Motor neuron (in vitro differentiated cells): ENCODE measurements around the gene RPS6KA3. TPM values are rescaled to one million over a fixed set of nuclear protein-coding genes. Genes with fewer than 3 reads are reported as not detected.
A peak's percentile ranks its signal among the peaks of the same experiment; 100 is the strongest.
"Not testable (repeated sequence)": the region's sequence is repeated elsewhere in the genome, so short reads cannot be mapped to it uniquely, and the experiment has no call there.

ENCODE experiments used
- ATAC-seq, 8 experiments: fragments of 200-7000 bp; cut with Tn5 transposase; replicated peaks in 6 of 8; 2 replicates each; pipeline ENCODE4 v1.8.0; 2021; ENCODE audit warnings: mild to moderate bottlenecking in 8 of 8, moderate library complexity in 8 of 8
- H3K27ac ChIP-seq, 2 donors: fragments of 250-450 bp; sonication (Bioruptor Pico); 2 replicates each; pipeline ENCODE4 v1.9.0; 2021; ENCODE audit warnings: antibody characterized with exemption in 2 of 2, mild to moderate bottlenecking in 2 of 2, moderate library complexity in 1 of 2
- H3K4me1 ChIP-seq, 2 donors: fragments of 250-450 bp; sonication (Bioruptor Pico); replicated peaks in 1 of 2; 2 replicates each; pipeline ENCODE4 v1.6.1; 2021; ENCODE audit warnings: antibody characterized with exemption in 2 of 2, mild to moderate bottlenecking in 2 of 2, moderate library complexity in 1 of 2
- H3K4me3 ChIP-seq, 5 donors: fragments of 250-450 bp; sonication (Bioruptor Pico); 2 replicates each; pipeline ENCODE4 v1.9.0; 2021; ENCODE audit warnings: antibody characterized with exemption in 5 of 5, mild to moderate bottlenecking in 5 of 5, moderate library complexity in 4 of 5
- WGBS, 10 experiments: fragments of 450-650 bp; shearing (Covaris generic); methylation state at CpG; one replicate each; pipeline ENCODE4 v1.0.0; 2022; 5-methylcytosine and 5-hydroxymethylcytosine counted together
- in situ Hi-C, 9 experiments: fragments of 400-800 bp; cut with MboI; loops; one replicate each; pipeline ENCODE4 v1.15.0; 2021; ENCODE audit warnings: low sequenced_read_pairs in 9 of 9, low pct_unique_long_range_greater_than_20kb in 2 of 9; ENCODE audit not compliant: unreplicated experiment in 9 of 9
- total RNA-seq, 8 experiments: library from RNA; unstranded; fragments of 300-600 nt; gene quantifications; 2 replicates each; pipeline versions ENCODE4 v1.2.3 to v1.2.4, GENCODE V29; 2022

RPS6KA3 gene
- total RNA-seq, 8 experiments from 2014 or later: 9.1 to 38.7 (median 18.2) TPM

DNA sequence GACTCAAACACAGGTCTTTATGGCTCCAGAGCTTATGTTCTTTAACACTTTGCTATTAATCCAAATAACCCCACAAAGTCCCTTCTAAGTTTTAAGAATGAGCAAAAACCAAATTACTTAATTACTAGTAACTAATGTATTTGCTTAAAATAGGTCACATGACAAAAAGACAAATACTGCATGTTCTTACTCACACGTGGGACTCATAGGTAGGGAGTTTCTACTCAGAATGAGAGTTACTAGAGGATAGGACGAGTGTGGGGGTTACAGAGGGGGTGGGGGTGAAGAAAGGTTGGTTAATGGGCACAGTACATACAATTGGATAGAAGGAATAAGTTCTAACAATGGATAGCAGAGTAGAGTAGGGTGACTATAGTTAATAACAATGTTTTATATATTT is 5.8 kb downstream of the RPS6KA3 start:
- no peak for ATAC-seq
- no peak overlapping the region for H3K27ac ChIP-seq
- WGBS, 10 experiments: 17 to 60% (median 52%) methylated on average over 1 to 2 of the region's 2 CpGs; no CpG with 5 or more reads in 7 of the 10 experiments
- no peak overlapping the region for H3K4me3 ChIP-seq
- H3K4me1 ChIP-seq: peaks cover 6 to 12% of the 10 kb centered on the region in 2 donors
- in situ Hi-C loops: loop anchor here in 3 of 9 experiments (25.0 kb wide), 1 partner anchor 176 kb away; no protein-coding TSS in a partner anchor

GRCh38 chrX:20254712-20255299 is 11.9 kb downstream of the RPS6KA3 start:
- Histone ChIP-seq H3K27ac (no peak overlapping the region), H3K4me1 (no peaks in the 10 kb centered on the region), H3K4me3 (no peak overlapping the region)
- WGBS, 10 experiments: 30 to 100% (median 88%) methylated on average over 1 to 4 of the region's 4 CpGs; no CpG with 5 or more reads in 4 of the 10 experiments
- in situ Hi-C loops: loop anchor here in 3 of 9 experiments (25.0 kb wide), 1 partner anchor 182 kb away; no protein-coding TSS in a partner anchor
- ATAC-seq: no peak

- no peak overlapping the region for H3K4me3 ChIP-seq
- no peak overlapping the region for H3K27ac ChIP-seq
- in situ Hi-C loops: loop anchor here in 3 of 9 experiments (25.0 kb wide), 1 partner anchor 184 kb away; no protein-coding TSS in a partner anchor
- 0 to 67% (median 40%) methylated on average over 1 of the region's 1 CpG; no CpG with 5 or more reads in 7 of the 10 experiments for WGBS, 10 experiments
- ATAC-seq: no peak
- no peaks in the 10 kb centered on the region for H3K4me1 ChIP-seq
Measured at GRCh38 chrX:20253232-20253543, 13.5 kb downstream of the RPS6KA3 start.

DNA sequence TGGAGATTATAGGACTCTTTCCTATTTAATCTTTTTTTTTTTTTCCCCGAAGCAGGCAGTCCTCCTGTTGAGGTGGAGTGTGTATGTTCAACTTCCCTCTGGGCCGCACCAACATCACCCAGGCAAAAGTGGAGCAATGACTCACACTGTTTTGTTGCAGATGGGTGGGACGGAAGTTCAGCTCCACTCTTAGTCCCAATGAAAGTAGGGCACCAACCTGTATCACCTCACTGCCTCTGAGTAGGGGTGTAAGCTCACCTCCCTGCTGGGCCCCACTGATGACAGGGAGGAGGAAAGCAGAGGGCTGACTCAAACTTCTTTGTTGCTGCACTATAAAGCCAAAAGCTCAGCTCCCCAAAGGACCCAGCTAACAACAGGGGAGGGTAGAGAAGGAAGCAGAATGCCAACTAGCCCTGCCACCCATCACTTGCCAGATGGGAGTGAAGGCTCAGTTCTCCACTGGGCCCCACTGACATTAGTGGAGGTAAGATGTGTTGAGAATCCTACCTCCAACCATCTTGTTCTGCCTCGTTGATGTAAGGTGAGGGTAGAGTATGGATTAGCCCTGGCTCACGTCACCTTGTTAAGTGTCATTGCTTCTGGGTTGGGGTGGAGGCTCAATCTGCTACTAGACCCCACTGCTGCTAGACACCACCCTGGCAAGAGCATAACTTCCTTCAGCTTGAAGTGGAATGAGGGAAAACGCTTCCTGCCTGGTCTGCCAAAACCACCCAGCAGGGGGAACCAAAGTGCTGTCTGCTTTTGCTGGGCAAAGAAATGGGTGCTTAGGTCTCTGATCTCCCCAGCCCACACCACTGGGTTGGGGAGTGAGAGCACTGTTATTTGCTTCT is 14.1 kb downstream of the RPS6KA3 start:
- ATAC-seq: peak in 3 of 8 experiments; percentile 70 to 91 (median 82)
- in situ Hi-C loops: loop anchor here in 3 of 9 experiments (25.0 kb wide), 1 partner anchor 185 kb away; no protein-coding TSS in a partner anchor
- WGBS, 10 experiments: 29 to 100% (median 68%) methylated on average over 1 to 5 of the region's 6 CpGs; no CpG with 5 or more reads in 4 of the 10 experiments
- H3K4me3 ChIP-seq: no peak overlapping the region
- H3K4me1 ChIP-seq: no peaks in the 10 kb centered on the region
- no peak overlapping the region for H3K27ac ChIP-seq

GRCh38 chrX:20251691-20252090 is 15.0 kb downstream of the RPS6KA3 start:
- Histone ChIP-seq H3K4me3 (no peak overlapping the region), H3K27ac (no peak overlapping the region), H3K4me1 (no peaks in the 10 kb centered on the region)
- in situ Hi-C loops: loop anchor here in 3 of 9 experiments (25.0 kb wide), 1 partner anchor 186 kb away; no protein-coding TSS in a partner anchor
- no peak for ATAC-seq

DNA sequence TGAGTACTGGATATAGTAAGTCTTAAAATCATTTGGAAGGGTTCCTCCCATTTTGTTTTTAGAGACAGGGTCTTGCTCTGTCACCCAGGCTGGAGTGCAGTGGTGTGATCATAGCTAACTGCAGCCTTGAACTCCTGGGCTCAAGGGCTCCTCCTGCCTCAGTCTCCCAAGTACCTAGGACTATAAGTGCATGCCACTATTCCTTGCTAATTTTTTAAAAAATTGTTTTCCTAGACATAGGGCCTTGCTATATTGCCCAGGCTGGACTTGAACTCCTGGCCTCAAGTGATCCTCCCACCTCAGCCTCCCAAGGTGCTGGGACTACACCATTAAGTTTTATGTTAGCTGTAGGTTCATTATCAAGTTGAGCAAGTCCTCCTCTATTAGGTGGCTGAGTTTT is 16.6 kb downstream of the RPS6KA3 start:
- in situ Hi-C loops: loop anchor here in 3 of 9 experiments (25.0 kb wide), 1 partner anchor 187 kb away; no protein-coding TSS in a partner anchor
- ATAC-seq, H3K4me1 ChIP-seq, H3K4me3 ChIP-seq, H3K27ac ChIP-seq: not testable (repeated sequence)

DNA sequence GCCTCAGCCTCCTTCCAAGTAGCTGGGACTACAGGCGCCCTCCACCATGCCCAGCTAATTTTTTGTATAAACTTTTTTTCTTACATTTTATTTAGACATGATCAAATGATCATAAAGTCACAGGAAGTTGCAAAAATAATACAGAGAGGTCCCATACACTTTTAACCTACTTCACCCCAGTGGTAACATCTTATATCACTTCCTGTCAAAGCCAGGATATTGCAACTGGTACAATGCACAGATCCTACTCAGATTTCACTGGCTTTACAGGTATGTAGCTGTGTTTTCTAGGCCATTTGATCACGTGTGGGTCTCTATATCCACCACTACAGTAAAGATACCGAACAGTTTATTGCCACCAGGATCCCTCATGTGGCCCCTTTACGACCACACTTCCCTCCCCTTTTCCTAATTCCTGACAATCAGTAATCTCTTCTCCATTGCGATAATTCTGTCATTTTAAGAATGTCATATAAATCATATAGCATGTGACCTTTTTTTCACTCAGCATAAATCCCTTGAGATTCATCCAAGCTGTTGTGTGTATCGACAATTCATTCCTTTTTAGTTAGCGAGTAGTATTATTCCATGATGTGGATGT is 18.0 kb downstream of the RPS6KA3 start:
- WGBS, 10 experiments: 43 to 100% (median 100%) methylated on average over 2 to 6 of the region's 7 CpGs; no CpG with 5 or more reads in 3 of the 10 experiments
- no peak for ATAC-seq
- in situ Hi-C loops: no loop called here

GRCh38 chrX:20244931-20245330 is 21.8 kb downstream of the RPS6KA3 start:
- Histone ChIP-seq H3K4me1 (no peaks in the 10 kb centered on the region), H3K27ac (no peak overlapping the region), H3K4me3 (no peak overlapping the region)
- 0 to 100% (median 58%) methylated on average over 1 to 2 of the region's 2 CpGs; no CpG with 5 or more reads in 4 of the 10 experiments for WGBS, 10 experiments
- ATAC-seq: no peak
- in situ Hi-C loops: no loop called here

More for the DNA sequence above, 18.0 kb downstream of the RPS6KA3 start:
- no peak overlapping the region for H3K27ac ChIP-seq
- H3K4me3 ChIP-seq: no peak overlapping the region
- H3K4me1 ChIP-seq: no peaks in the 10 kb centered on the region

DNA sequence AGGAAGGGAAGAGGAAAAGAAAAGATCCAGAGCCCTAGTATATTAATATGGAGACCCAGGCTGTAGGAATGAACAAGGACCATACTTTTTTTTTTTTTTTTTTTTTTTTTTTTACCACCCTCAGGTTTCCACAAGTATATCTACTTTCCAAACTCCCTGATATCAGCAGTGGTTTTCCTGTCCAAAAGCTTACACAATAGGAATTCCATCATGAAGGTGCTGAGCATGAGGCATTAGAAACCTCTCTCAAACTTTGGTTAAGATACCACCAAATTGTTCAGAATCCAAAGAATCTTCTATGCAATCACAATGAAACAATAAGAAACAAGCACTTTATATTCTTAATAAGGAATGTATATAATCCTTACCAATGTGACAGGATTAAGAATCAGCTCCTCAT is 26.5 kb downstream of the RPS6KA3 start:
- H3K4me3 ChIP-seq: no peak overlapping the region
- no peaks in the 10 kb centered on the region for H3K4me1 ChIP-seq
- no peak for ATAC-seq
- in situ Hi-C loops: no loop called here
- no peak overlapping the region for H3K27ac ChIP-seq

DNA sequence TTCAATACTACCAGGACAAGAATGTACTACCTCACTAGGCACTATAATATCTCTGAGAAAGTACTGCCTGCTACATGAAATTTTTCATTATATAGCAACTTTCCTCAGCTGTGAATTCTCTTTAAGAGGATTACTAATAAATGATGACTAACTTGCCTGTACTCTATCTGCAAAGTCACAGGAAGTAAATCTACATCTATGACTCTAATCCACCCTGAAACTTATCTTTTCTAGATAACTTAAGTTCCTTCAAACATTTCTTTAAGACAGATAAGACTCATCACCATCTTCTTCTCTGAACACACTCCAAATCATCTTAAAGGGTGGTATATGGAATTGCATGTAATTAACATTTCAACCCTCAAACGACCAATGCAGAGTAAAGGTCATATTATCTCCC is 28.8 kb downstream of the RPS6KA3 start:
- in situ Hi-C loops: no loop called here
- ATAC-seq: peak in 2 of 8 experiments; percentile 60 to 74
- Histone ChIP-seq H3K4me1 (no peaks in the 10 kb centered on the region), H3K4me3 (no peak overlapping the region), H3K27ac (no peak overlapping the region)
- WGBS, 10 experiments: 0 to 57% (median 33%) methylated on average over 1 of the region's 1 CpG; no CpG with 5 or more reads in 5 of the 10 experiments

DNA sequence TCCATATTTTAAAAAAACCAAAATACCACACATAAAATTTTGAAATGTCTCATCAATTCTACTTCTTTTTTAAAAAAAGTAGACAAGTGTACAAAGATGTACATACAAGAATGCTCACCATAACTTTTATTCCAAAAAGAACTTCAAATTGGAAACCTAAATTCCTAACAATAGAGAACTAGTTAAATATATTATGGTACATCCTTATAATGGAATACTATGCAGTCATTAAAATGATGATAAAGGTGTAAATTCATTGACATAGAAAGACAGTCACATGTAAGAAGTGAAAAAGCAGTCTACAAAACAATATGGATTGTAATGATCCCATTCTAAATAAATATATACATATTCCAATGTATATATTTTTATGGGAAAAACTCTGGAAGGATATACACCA is 31.0 kb downstream of the RPS6KA3 start:
- H3K27ac ChIP-seq: no peak overlapping the region
- H3K4me1 ChIP-seq: no peaks in the 10 kb centered on the region
- H3K4me3 ChIP-seq: no peak overlapping the region
- no peak for ATAC-seq
- in situ Hi-C loops: no loop called here

DNA sequence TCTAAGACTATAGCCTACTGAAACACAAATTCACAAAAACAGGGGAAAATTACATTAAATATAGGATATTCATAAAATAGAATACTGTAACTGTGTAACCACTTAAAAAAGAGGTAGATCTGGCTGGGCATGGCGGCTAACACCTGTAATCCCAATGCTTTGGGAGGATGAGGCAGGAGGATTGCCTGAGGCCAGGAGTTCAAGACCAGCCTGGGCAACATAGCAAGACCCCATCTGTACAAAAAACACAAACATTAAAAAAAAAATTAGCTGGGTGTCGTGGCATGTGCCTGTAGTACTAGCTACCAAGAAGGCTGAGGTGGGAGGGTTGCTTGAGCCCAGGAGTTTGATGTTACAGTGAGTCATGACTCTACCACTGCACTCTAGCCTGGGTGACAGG is 33.4 kb downstream of the RPS6KA3 start:
- in situ Hi-C loops: no loop called here
- ATAC-seq: no peak
- no peak overlapping the region for H3K4me3 ChIP-seq
- WGBS, 10 experiments: 33 to 100% (median 34%) methylated on average over 2 of the region's 2 CpGs; no CpG with 5 or more reads in 7 of the 10 experiments
- no peaks in the 10 kb centered on the region for H3K4me1 ChIP-seq
- no peak overlapping the region for H3K27ac ChIP-seq

DNA sequence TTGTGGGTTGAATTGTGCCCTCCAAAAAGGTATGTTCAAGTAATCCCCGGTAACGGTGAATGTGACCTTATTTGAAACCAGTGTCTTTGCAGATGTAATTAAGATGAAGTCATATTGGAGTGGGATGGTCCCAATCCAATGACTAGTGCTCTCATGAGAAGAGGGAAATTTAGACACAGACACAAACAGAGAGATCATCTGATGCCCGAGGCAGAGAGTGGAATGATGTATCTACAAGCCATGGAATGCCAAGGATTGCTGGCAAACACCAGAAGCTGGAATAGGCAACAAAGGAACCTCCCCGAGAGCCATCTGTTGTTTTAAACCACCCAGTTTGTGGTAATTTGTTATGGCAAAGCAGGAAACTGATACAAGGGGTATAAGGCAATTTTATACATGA is 35.1 kb downstream of the RPS6KA3 start:
- ATAC-seq: no peak
- WGBS, 10 experiments: 21 to 89% (median 60%) methylated on average over 1 to 4 of the region's 4 CpGs; no CpG with 5 or more reads in 5 of the 10 experiments
- in situ Hi-C loops: no loop called here

More for the DNA sequence above, 35.1 kb downstream of the RPS6KA3 start:
- Histone ChIP-seq H3K27ac (no peak overlapping the region), H3K4me1 (no peaks in the 10 kb centered on the region), H3K4me3 (no peak overlapping the region)
